BJ (cell line): ENCODE data around the gene GHRL. TPM values are rescaled to one million over a fixed set of nuclear protein-coding genes. Genes with fewer than 3 reads are reported as not detected.

Experiments
- CTCF ChIA-PET: fragments of 350-600 bp; formaldehyde crosslinking; extraction: SDS; loops from one replicate; lab custom pipeline; 2021; ENCODE audit warnings: antibody characterized with exemption, inconsistent platforms; lab: Yijun Ruan, JAX
- POLR2A ChIA-PET: fragments of 300-600 bp; sonication (Branson Sonifier 250); formaldehyde crosslinking; extraction: SDS; loops from one replicate; lab custom pipeline; 2021; ENCODE audit warnings: antibody characterized with exemption; lab: Charles Lee
- DNase-seq: peaks from one replicate; pipeline ENCODE4 v3.0.0-alpha.2; 2011; ENCODE audit warnings: low read depth
- H3K27me3 ChIP-seq: 2 replicates; pipeline ENCODE4 v1.6.0; 2011; ENCODE audit warnings: low read length; ENCODE audit not compliant: control insufficient read depth, insufficient read depth
- H3K36me3 ChIP-seq: 2 replicates; pipeline ENCODE4 v1.5.1; 2011; ENCODE audit warnings: low read length; ENCODE audit not compliant: control insufficient read depth, insufficient read depth
- H3K4me3 ChIP-seq: 2 replicates; pipeline ENCODE4 v1.5.1; 2011; ENCODE audit warnings: low read depth, mild to moderate bottlenecking, control low read depth, low read length
- CTCF ChIP-seq: IDR thresholded peaks from 2 replicates; pipeline ENCODE4 v1.5.1; 2011; ENCODE audit warnings: low read depth, mild to moderate bottlenecking, control low read depth, inconsistent platforms, low read length, moderate library complexity; ENCODE audit not compliant: insufficient read depth
- polyA plus RNA-seq: library from polyadenylated mRNA; depleted of rRNA; stranded (reverse); fragments of >200 nt; gene quantifications from 2 replicates; pipeline ENCODE4 v1.2.3, GENCODE V29; 2011; rRNA removed
- small RNA-seq: library from RNA; depleted of rRNA; stranded (forward); fragments of <200 nt; gene quantifications from one replicate; pipeline ENCODE3, GENCODE V24; 2012; ENCODE audit warnings: low replicate concordance, low read depth; ENCODE audit not compliant: insufficient read length

The GHRL gene
- polyA plus RNA-seq, 1 experiment: not detected

GRCh38 chr3:10244009-10244408 is 48.7 kb downstream of the GHRL start:
- Histone ChIP-seq H3K27me3 (no peaks in the 10 kb centered on the region), H3K36me3 (no peaks in the 10 kb centered on the region), H3K4me3 (no peak overlapping the region)
- ChIA-PET CTCF (no interaction called here), POLR2A (no interaction called here)
- TF ChIP-seq CTCF: no peak
- DNase-seq: no peak

DNA sequence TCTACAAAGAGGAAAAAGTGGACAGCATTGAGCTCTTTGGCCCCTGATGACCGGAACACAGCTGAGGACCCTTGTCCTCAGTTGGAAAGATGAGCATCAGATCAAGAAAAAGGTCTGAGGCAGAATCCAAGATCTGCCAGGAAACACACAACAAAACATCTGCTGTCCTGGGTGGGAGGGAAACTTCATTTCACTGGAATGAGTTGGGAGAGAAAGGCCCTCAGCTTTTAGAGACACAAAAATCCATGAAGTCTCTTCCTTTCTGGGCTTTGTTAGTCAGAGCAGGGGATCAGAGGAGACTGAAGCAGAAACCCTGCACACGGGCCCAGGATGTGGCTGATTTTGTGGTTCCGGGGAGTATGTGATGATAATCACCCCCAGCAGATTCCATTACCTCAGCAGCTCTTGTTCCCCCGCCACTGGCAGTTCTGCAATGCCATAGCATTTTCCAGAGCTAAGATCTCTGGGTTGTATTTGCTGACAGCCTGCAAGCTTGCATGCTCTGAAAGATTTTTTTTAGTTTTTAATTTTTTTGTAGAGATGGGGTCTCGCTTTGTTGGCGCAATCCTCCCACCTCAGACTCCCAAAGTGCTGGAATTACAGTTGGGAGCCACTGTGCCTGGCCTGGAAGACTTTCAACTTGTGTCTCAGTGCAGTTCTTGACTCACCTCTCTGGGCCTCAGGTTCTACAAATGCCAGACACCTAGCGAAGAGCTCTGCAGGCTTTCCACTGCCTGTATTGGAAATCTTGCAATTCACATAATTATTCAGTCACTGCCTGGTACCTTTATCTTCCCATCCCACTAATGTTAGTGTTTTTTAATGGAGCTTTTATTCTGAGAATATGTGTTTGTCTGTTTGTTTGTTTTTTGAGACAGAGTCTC is 50.3 kb downstream of the GHRL start:
- CTCF ChIA-PET: interaction anchor here (0.6 to 1.6 kb wide), 4 partner anchors 15 to 309 kb away, joined by 3 to 6 read pairs (median 4); partner anchors contain the start of gene CRELD1
- POLR2A ChIA-PET: no interaction called here
- TF ChIP-seq CTCF: no peak
- Histone ChIP-seq H3K4me3 (no peak overlapping the region), H3K36me3 (no peaks in the 10 kb centered on the region), H3K27me3 (no peaks in the 10 kb centered on the region)
- DNase-seq: peak; percentile 14

DNA sequence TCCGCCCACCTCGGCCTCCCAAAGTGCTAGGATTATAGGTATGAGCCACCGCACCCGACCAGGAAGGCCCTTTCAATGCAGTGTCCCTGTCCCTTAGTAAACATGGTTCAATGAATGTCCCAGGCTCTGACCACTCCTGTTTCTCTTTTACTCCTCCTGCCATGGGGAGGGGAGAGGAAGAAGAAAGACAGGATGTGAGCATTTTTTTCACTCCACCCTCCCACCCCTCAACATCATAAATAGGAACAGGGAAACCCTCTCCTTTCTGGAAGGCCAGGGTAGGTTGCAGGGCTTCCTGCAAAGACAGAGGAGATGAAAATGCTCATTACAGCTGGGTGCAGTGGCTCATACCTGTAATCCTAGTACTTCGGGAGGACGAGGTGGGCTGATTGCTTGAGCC is 51.9 kb downstream of the GHRL start:
- CTCF ChIA-PET: no interaction called here
- no peaks in the 10 kb centered on the region for H3K27me3 ChIP-seq
- TF ChIP-seq CTCF: no peak

DNA sequence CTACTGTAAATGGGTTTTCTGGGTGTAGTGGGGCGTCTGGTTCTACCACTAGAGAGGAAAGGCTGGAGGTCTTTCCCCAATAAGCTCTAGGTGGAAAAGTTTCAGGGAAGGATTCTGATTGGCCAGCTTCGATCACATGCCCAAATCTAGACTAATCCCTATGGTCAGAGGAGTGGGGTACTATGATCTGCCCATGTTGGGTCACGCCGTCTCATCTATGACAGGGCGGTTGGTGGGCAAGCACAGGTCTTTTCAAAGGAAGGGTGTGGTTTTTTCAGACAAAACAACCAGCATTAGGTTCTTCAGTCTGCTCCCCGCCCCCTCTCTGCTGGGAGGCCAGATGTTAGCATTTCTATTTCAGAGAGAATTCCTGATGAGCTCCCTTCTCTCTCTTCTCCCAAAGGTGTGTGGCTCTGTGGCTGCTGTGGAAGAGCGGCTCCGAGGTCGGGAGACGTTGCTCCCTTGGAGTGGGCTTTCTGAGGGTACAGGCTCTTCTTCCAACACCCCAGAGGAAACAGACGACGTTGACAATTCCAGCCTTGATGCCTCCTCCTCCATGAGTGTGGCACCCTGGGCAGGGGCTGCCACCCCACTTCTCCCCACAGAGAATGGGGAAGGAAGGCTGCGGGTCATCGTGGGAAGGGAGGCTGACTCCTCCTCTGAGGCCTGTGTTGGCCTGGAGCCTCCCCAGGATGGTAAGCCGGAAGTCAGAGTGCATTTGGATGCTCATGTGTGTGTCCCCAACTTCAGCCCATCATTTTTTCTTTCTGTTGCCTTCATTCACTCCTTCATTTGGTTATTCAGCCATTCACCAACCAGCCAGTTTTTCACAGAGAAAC is 54.2 kb downstream of the GHRL start:
- CTCF ChIA-PET: no interaction called here
- no peak overlapping the region for H3K4me3 ChIP-seq
- TF ChIP-seq CTCF: no peak
- POLR2A ChIA-PET: no interaction called here
- peaks cover 1% of the 10 kb centered on the region; the same call in 1 of the 2 replicates for H3K36me3 ChIP-seq
- no peaks in the 10 kb centered on the region for H3K27me3 ChIP-seq
- no peak for DNase-seq

More for the DNA sequence above, 51.9 kb downstream of the GHRL start:
- Histone ChIP-seq H3K36me3 (peaks cover 1% of the 10 kb centered on the region; the same call in 1 of the 2 replicates), H3K4me3 (no peak overlapping the region)
- POLR2A ChIA-PET: no interaction called here
- no peak for DNase-seq

Small RNA genes lying within 50 kb of the gene (small RNA-seq; reads per million reads assigned to genes)
- not detected for gene MIR378B
- gene RF02126: not detected

Other genes starting within 250 kb of the GHRL start
- gene FANCD2OS, start 184.7 kb downstream of the GHRL start, polyA plus RNA-seq: not detected in 2 replicates
- 112 and 184 TPM in 2 replicates for gene BRK1, start 177.3 kb downstream of the GHRL start, polyA plus RNA-seq
- gene VHL, start 151.2 kb downstream of the GHRL start, polyA plus RNA-seq: 5.3 and 8.8 TPM in 2 replicates
- gene IRAK2, start 128.0 kb downstream of the GHRL start, polyA plus RNA-seq: 2.0 and 2.5 TPM in 2 replicates
- 14.9 and 15.3 TPM in 2 replicates for gene TATDN2, start 44.5 kb downstream of the GHRL start, polyA plus RNA-seq
- 212 and 323 TPM in 2 replicates for gene SEC13, start 28.2 kb upstream of the GHRL start, polyA plus RNA-seq
- not detected in 2 replicates for gene ATP2B2, start 212.6 kb upstream of the GHRL start, polyA plus RNA-seq